Measurements from ENCODE around the gene MAIP1.
"Not testable (repeated sequence)": the region's sequence is repeated elsewhere in the genome, so short reads cannot be mapped to it uniquely, and the experiment has no call there.

MAIP1 gene

GRCh38 chr2:199955339-199956061 lies at the start of gene MAIP1, which contains the start of gene TYW5:
TSS of gene MAIP1 (plus strand) at chr2:199955582. CDS start at chr2:199955799, 217 bp downstream.
TSS of gene TYW5 (minus strand) at chr2:199955491. CDS start at chr2:199955470, 21 bp downstream.
- peak; percentile 70 for DNase-seq (ENCODE audit: low read depth)

- no peak for DNase-seq (ENCODE audit: low read depth)
Measured at GRCh38 chr2:199907008-199907714, 48.2 kb upstream of the MAIP1 start.

- DNase-seq (ENCODE audit: low read depth), result no peak
Measured at GRCh38 chr2:199910338-199911051, 44.9 kb upstream of the MAIP1 start.

- DNase-seq (ENCODE audit: low read depth), result peak; percentile 90
Measured at GRCh38 chr2:199911052-199911876, 44.1 kb upstream of the MAIP1 start, which contains the start of gene C2orf69. TSS of gene C2orf69 (plus strand) at chr2:199911293. CDS start at chr2:199911439, 146 bp downstream.

GRCh38 chr2:199911877-199912161 lies 43.6 kb upstream of the MAIP1 start:
- DNase-seq (ENCODE audit: low read depth), result no peak

GRCh38 chr2:199912553-199913114 lies 42.7 kb upstream of the MAIP1 start:
- not testable (repeated sequence) for DNase-seq (ENCODE audit: low read depth)

- no peak for DNase-seq (ENCODE audit: low read depth)
Measured at GRCh38 chr2:199914372-199914958, 40.9 kb upstream of the MAIP1 start.

- no peak for DNase-seq (ENCODE audit: low read depth)
Measured at GRCh38 chr2:199916980-199917379, 38.4 kb upstream of the MAIP1 start.

GRCh38 chr2:199922856-199923255 lies 32.5 kb upstream of the MAIP1 start:
- DNase-seq (ENCODE audit: low read depth), result no peak

- DNase-seq (ENCODE audit: low read depth), result no peak
Measured at GRCh38 chr2:199923924-199924323, 31.5 kb upstream of the MAIP1 start.

- DNase-seq (ENCODE audit: low read depth), result no peak
Measured at GRCh38 chr2:199926806-199927205, 28.6 kb upstream of the MAIP1 start.

GRCh38 chr2:199928226-199928625 lies 27.2 kb upstream of the MAIP1 start:
- no peak for DNase-seq (ENCODE audit: low read depth)

GRCh38 chr2:199928626-199929025 lies 26.8 kb upstream of the MAIP1 start:
- no peak for DNase-seq (ENCODE audit: low read depth)

GRCh38 chr2:199929262-199929661 lies 26.1 kb upstream of the MAIP1 start:
- no peak for DNase-seq (ENCODE audit: low read depth)

- DNase-seq (ENCODE audit: low read depth), result no peak
Measured at GRCh38 chr2:199932312-199932855, 23.0 kb upstream of the MAIP1 start.

- DNase-seq (ENCODE audit: low read depth), result no peak
Measured at GRCh38 chr2:199933466-199933865, 21.9 kb upstream of the MAIP1 start.

GRCh38 chr2:199936554-199936953 lies 18.8 kb upstream of the MAIP1 start:
- DNase-seq (ENCODE audit: low read depth), result no peak

GRCh38 chr2:199940373-199940772 lies 15.0 kb upstream of the MAIP1 start:
- no peak for DNase-seq (ENCODE audit: low read depth)

GRCh38 chr2:199943373-199943772 lies 12.0 kb upstream of the MAIP1 start:
- DNase-seq (ENCODE audit: low read depth), result no peak

GRCh38 chr2:199946196-199946595 lies 9.2 kb upstream of the MAIP1 start:
- no peak for DNase-seq (ENCODE audit: low read depth)

GRCh38 chr2:199946836-199947235 lies 8.5 kb upstream of the MAIP1 start:
- DNase-seq (ENCODE audit: low read depth), result peak; percentile 5

Measured in GM04504 (cell line).